HG02623 (cell line): ENCODE measurements around the gene ELF5.

Experiments
- ATAC-seq: cut with Tn5 transposase; IDR thresholded peaks from one replicate; pipeline ENCODE4 v1.9.1; 2021; ENCODE audit warnings: moderate library complexity; ENCODE audit not compliant: unreplicated experiment

ELF5 gene

DNA sequence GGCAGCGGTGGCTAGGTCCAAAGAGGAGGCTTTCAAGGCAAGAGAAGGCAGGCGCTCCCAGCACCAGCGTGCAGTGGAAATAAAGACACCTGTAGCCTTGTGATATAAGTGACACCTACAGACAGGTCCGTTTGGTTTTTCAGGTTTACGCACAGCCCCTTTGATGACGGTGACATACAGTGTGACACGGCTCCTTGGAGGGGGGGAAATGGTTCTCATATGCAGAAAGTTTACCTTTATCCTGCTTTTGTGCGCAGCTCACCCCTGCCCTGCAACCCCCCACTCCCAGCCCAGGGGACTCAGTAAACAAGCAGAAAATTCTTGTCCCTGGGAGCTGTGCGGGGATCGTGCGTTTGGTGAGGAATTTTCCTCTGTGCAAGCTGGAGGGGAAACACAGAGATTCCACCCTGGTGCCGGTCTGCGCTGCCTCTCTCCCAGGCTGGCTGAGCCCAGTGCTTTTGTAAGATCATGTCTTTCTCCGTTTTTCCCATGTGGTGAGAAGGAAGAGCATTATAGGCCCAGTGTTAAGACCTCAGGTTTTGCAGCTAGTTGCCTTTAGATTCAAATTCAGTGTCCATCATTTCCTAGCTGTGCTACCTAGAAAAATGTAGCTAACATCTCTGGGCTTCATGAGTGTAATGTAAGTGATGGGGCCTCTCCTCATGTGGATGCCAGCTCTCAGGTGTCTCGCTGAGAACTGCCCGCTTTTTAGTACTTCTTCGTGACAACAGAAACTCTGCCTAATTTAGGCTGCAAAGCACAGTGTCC, at the start of gene ELF5:
Gene ELF5 (minus strand): TSS at position 113 of the 768 bp plus-strand sequence. CDS start 8,045 bp downstream, outside the sequence.
- ATAC-seq: no peak

DNA sequence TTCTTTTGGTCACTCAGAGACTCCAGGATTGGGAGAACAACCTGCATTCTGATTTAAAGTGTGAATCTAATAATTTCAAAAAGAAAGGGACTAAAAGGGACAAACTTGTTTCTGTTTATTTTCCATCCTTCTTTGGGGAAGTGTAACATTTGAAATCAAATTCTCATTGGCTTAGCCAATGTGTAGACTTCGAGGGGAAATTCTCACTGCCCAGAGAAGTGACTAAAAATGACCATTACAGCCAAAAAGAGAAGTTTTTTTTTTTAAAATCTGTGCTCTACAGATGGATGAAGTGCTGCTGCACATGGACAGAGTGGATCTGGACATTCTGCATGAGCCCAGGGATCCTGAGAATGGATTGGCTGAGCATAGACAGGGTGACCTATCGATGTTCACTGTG, 49.4 kb upstream of the ELF5 start:
- no peak for ATAC-seq

GRCh38 chr11:34560511-34560910, 46.9 kb upstream of the ELF5 start:
- no peak for ATAC-seq

GRCh38 chr11:34558673-34559072, 45.1 kb upstream of the ELF5 start:
- no peak for ATAC-seq

- no peak for ATAC-seq
These were observed 44.6 kb upstream of the ELF5 start for GRCh38 chr11:34558211-34558610.

- ATAC-seq: no peak
These were observed 38.7 kb upstream of the ELF5 start for GRCh38 chr11:34552270-34552669.

DNA sequence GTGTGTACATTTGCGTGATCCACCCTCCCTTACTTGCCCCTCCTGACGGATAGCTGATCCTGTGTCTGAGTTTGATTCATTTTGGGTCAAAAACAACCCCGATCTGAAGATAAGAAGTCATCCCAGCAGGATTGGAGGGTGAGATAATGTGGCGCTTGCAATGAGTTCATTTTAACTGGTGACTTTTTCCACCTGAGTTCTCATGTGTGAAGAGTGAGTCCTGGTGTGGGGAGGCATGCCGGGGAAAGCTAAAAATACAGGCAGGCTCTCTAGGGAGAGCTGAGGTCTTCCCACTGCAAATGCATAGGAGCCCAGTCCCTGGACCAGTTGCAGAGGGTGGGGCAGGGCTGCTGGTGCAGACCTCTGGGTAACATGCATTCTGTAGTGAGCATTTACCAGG, 35.7 kb upstream of the ELF5 start:
- no peak for ATAC-seq

DNA sequence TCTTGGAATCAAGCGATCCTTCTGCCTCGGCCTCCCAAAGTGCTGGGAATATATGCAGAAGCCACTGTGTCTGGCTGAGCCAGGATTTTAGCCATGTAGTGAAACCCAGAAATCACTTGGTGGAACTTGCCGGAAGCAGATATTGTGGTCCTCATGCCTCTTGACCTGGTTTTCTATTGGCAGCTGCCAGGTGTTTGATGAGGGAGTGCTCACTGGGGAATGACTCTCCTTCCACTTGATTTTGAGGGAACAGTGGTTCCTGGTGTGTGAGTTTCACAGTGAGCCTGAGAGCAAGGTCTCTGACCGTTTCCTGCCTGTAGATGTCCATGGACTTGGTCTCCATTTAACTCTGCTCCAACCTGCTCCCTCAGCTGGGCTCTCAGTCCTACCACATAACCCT, 34.7 kb upstream of the ELF5 start:
- no peak for ATAC-seq

GRCh38 chr11:34546511-34547209, 33.1 kb upstream of the ELF5 start:
- ATAC-seq: no peak

GRCh38 chr11:34542089-34542488, 28.5 kb upstream of the ELF5 start:
- ATAC-seq: no peak

DNA sequence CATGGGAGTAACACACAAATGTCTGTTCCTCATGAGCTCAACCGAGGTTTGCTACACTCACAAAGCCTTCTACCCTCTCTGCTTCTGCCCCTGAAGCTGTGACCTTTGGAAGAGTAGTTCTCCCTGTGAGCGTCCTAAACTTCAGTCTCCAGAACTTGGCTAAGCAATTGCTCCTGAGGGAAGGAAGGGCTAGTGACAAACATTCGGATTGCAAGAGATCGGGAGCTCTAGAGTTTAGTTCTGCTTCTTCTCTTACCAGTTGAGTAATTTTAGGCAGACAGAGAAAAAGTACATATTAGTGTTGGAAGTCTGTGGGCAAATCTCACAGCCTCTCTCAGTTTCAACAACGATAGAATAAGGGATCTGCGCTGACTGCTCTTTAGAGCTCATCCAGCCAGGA, 27.3 kb upstream of the ELF5 start:
- ATAC-seq: no peak

DNA sequence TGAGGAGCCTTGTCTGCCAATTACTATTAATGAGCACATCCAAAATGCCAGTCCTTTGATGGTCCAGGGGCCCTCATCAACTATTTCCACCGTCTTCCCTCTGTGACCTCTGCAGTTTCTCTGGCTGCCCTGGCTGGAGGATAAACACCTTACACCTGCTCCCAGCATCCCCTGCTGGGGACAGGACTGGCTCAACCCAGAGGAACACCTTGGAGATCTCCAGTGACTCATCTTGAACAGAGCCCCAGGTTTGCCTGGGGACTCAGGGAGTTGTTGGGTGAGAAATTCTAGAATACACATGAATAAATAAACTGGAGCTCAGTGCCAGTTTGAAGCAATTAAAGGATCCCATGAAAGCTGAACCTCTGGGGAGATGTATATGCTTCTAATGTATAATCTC, 24.0 kb upstream of the ELF5 start:
- no peak for ATAC-seq

- ATAC-seq: no peak
These were observed 22.5 kb upstream of the ELF5 start for GRCh38 chr11:34536056-34536455.

DNA sequence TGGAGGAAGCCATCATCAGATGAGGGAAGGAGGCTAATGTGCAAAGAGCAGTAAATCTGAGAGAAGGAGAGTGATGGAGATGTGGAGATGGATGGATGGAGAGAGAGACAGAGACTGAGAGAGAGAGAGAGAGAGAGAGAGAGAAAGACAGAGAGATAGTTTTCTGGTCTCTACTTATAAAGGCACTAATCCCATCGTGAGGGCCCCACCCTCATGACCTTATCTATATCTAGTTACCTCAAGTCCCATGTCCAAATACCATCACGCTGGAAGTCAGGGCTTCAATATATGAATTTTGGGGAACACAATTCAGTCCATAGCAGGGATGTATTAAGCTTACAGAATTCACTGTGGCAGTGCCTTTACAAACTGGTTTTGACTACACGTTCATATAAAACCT, 21.2 kb upstream of the ELF5 start:
- ATAC-seq: no peak

DNA sequence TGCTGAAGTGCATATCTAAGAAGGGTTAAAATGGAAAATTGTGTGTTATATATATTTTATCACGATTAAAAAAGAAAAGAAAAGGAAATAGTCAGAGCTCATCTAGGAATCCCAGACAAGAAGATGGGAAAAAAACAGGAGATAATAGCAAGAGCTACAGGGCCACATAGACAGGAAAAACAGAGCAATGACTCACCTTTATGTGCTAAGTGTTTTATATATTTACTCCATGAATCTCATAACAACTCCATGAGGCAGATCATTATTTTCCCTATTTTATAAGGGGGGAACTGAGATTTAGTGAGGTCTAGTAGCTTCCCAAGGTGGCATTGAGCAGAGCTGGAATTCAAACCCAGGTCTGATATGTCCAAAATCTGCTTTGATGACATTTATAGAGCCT, 18.1 kb upstream of the ELF5 start:
- ATAC-seq: no peak

- no peak for ATAC-seq
These were observed 17.1 kb upstream of the ELF5 start for GRCh38 chr11:34530545-34531234.

GRCh38 chr11:34529643-34530042, 16.0 kb upstream of the ELF5 start:
- no peak for ATAC-seq

DNA sequence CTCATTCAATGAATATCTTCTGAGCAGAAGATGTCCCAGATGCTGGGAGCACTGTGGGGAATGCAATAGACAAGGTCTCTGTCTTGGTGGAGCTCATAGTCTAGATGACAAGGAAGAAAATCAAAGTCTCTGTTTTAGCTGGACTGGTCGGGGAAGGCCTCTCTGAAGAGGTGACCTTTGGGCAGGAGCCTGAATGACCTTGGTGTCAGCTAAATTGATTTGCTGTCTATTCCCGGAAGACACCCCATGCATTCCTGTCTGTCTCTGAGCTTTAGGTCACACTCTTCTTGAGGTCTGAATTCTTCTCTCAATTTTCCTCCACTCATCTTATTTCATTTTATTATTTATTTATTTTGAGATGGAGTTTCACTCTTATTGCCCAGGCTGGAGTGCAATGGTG, 14.5 kb upstream of the ELF5 start:
- ATAC-seq: no peak

GRCh38 chr11:34525888-34526657, 12.5 kb upstream of the ELF5 start:
- no peak for ATAC-seq

DNA sequence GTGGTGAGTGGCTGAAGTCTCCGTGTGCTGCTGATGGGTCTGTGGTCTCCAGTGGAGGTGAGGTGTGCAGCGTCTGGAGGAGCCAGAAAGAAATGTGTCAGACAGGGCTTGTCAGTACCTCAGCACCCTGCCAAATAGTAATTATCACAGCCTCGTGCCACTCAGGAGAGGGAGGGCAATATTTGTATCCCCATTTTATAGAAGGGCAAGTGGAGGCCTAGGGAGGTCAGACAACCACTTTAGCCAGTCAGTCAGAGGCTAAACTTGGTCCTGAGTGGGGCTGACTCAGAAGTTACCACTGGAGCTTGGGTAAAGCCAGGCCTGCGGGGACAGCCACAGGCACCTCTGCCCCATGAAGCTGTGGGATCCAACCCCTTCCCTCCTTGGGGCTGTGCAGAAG, 11.5 kb upstream of the ELF5 start:
- no peak for ATAC-seq

- ATAC-seq: no peak
These were observed 11.1 kb upstream of the ELF5 start for GRCh38 chr11:34524696-34525095.
